Upper lobe of left lung (tissue), 4 donors: ENCODE results near the gene PLXNA4.

Experiments used
- CTCF ChIP-seq, 6 experiments: fragments of 450-650 bp in 4 of 6; fragments of 200-600 bp in 2 of 6; sonication (generic) in 2 of 6; IDR thresholded peaks; one replicate each; pipeline ENCODE4 v1.5.1; 2016 to 2019; ENCODE audit warnings: antibody characterized with exemption in 6 of 6
- POLR2A ChIP-seq, 4 donors: fragments of 450-650 bp; IDR thresholded peaks; one replicate each; pipeline ENCODE4 v1.5.1; 2016 to 2017; ENCODE audit warnings: antibody characterized with exemption in 4 of 4, mild to moderate bottlenecking in 2 of 4
- POLR2AphosphoS5 ChIP-seq, 2 donors: sonication (generic); formaldehyde crosslinking; IDR thresholded peaks; one replicate each; pipeline ENCODE4 v1.5.1; 2017; ENCODE audit warnings: antibody characterized with exemption in 2 of 2

DNA sequence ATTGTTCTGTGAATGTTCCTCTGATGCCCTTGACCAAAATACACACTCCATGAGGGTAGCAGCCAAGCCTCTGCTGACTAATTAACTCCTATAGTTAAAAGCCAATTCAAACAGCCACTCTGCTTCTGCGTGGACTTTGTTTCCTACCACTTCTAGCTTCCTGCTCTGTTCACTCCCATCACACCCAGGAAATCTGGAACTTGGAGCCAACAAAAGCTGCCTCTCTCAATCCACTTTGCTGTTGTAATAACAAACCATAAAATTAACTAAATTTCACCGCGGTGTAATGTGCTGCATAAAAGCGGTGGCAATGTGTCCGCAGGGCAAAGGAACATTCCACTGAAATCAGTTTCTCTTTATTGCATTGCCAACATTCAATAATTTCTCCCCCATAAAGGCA, 239.5 kb downstream of the PLXNA4 start:
- no peak for TF ChIP-seq CTCF (IDR thresholded peaks at IDR 0.05)
- no peak for TF ChIP-seq POLR2AphosphoS5 (IDR thresholded peaks at IDR 0.05)
- no peak for TF ChIP-seq POLR2A (IDR thresholded peaks at IDR 0.05)
